LNCaP clone FGC (cell line): ENCODE data around the gene SDCCAG8.

Source experiments
- DNase-seq: peaks from one replicate; pipeline ENCODE4 v3.0.0-alpha.2; 2011; ENCODE audit warnings: low read depth
- H3K4me3 ChIP-seq: 2 replicates; pipeline ENCODE4 v1.5.1; 2011; ENCODE audit warnings: mild to moderate bottlenecking, low read depth, low read length, control low read depth
- TF ChIP-seq, protein P1 (sequence below): IDR thresholded peaks from 2 replicates; pipeline ENCODE4 v1.5.1; 2012; ENCODE audit warnings: mild to moderate bottlenecking; ENCODE audit not compliant: control insufficient read depth, insufficient read depth; ENCODE audit errors: extremely low read depth

The SDCCAG8 gene

DNA sequence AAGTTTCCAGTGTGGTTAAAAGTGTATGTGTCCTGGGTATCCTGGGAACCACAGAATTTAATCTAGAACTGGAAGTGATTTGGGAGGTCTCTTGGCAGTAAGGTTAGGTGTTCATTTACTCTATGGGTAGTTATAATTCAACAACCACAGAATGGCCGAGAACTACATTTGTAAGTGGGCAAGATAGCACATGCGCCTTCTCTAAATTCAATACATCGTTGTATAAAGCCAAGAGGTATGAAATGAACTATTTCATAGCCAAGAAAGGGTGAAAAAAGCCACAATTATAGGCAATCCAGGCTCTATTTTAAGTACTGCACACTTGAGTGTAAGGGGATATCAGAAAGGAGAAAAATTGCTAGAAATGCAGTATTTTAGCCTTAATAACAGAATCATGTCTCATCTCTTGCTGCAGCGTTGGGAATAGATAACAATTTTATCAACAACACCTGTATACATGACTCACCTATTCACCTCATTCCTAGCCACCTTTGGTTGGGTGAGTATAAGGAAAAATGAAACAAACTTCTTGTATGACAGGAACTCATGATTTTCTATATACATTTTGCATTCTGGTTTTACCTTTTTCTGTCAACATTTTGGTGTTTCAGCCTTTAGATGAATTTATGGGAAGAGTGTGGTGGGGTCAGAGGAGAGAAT lies 4.5 kb downstream of the SDCCAG8 start:
- no peak for DNase-seq
- H3K4me3 ChIP-seq = no peak overlapping the region
- TF ChIP-seq, protein P1, sequence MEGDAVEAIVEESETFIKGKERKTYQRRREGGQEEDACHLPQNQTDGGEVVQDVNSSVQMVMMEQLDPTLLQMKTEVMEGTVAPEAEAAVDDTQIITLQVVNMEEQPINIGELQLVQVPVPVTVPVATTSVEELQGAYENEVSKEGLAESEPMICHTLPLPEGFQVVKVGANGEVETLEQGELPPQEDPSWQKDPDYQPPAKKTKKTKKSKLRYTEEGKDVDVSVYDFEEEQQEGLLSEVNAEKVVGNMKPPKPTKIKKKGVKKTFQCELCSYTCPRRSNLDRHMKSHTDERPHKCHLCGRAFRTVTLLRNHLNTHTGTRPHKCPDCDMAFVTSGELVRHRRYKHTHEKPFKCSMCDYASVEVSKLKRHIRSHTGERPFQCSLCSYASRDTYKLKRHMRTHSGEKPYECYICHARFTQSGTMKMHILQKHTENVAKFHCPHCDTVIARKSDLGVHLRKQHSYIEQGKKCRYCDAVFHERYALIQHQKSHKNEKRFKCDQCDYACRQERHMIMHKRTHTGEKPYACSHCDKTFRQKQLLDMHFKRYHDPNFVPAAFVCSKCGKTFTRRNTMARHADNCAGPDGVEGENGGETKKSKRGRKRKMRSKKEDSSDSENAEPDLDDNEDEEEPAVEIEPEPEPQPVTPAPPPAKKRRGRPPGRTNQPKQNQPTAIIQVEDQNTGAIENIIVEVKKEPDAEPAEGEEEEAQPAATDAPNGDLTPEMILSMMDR = no peak

DNA sequence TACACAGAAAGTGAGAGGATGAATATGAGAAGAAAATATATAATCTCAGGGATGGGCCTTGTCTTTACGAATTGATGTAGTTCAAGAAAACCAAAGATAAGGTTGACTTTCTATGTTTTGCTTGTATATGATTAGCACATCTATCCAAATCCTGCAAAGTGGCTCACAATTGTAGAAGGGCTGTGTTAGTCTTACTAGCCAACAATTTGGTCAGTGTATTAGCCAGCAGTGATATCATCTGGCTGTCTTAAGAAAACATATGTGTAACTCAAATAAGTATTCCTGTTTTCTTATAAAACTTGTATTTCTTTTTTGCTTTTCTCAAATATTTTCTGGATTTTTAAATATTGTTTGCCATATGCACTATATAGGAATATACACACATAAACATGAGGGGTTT lies 5.5 kb downstream of the SDCCAG8 start:
- TF ChIP-seq, protein P1 = no peak
- no peak for DNase-seq
- no peak overlapping the region for H3K4me3 ChIP-seq

DNA sequence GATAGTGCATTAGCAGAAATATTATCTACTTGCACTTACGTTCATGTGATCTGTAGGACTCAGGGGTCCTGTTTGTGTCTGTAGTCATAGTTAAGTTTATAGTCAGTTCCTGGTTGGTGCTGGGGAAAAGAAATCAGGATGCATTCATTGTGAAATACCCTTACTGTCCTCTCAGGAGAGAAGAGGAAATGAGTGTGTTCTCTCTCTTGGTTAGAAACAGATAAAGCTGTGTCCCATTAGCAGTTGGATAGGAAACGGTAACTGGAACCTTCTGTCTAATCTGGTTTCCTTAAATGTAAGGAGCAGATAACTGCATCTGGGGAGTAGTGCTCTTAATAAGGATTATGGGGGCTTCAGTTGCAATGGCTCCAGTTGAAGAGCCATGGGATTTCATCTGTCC lies 8.9 kb downstream of the SDCCAG8 start:
- TF ChIP-seq, protein P1 = no peak
- DNase-seq = no peak
- H3K4me3 ChIP-seq = no peak overlapping the region

DNA sequence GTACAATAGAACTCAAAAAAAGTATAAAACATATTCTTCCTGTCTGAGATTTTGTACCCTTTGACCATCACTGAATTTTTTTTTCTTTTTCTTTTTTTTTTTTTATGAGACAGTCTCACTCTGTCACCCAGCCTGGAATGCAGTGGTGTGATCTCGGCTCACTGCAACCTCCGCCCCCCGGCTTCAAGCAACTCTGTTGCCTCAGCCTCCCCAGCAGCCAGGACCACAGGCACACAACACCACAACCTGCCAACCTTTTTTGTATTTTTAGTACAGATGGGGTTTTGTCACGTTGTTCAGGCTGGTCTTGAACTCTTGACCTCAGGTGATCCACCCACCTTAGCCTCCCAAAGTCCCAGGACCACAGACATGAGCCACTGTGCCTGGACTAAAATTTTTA lies 10.4 kb downstream of the SDCCAG8 start:
- no peak overlapping the region for H3K4me3 ChIP-seq
- DNase-seq = no peak
- TF ChIP-seq, protein P1 = no peak

DNA sequence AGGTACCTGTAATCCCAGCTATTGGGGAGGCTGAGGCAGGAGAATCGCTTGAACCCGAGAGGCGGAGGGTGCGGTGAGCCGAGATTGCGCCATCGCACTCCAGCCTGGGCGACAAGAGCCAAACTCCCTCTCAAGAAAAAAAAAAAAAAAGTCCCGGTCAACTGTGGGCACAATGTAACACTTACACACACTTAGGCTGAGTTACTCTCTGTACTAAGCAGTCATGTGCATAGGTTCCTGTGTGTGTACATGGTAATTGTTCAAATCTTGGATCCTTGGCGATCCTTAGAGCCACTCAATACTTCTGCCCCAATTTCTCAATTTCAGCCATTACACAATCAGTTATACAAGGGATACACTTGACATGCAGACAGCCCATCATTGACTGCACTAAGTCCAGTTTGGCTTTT lies 11.6 kb downstream of the SDCCAG8 start:
- TF ChIP-seq, protein P1 = no peak
- DNase-seq = no peak

DNA sequence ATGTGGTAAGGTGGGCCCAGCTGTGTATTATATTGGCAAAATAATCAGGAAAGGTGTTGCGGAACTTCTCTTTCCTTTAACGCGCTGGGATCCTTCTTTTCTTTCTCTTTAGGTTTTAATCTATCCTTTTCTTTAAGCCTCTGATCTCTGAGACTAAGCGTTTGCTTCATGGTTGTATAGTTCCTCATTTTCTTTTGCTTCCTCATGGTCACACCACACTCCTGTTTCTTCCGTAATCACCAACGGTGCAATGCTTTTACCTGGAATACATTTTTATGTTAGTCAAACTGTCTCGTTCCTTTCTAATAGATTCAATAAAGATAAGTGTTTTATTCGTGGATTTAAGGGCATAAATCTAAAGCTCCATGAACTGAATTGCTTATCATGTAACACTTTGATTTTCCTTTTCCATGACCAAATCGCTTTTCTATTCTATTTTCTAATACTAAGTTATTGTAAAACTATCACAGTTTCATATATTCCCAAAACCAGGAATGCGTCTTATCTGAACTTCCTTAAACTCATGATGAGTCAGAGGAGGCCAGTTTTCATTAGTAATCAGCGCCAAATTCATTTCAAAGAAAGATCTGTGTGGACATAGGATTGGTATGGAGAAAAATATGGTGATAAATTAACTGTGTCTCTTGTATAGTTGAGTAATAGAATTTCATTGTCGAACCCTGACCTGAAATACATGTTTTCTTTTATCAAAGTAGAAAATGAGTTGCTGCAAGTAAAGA lies 12.2 kb downstream of the SDCCAG8 start:
- peak; percentile 27 for DNase-seq
- no peak overlapping the region for H3K4me3 ChIP-seq
- TF ChIP-seq, protein P1 = no peak

More for the DNA sequence above, 11.6 kb downstream of the SDCCAG8 start:
- no peak overlapping the region for H3K4me3 ChIP-seq
